Smooth muscle cell (in vitro differentiated cells): ENCODE data around the gene TSPAN32. TPM values are rescaled to one million over a fixed set of nuclear protein-coding genes. Genes with fewer than 3 reads are reported as not detected.

ENCODE experiments used
- DNase-seq: peaks from one replicate; lab custom pipeline; 2025; ENCODE audit not compliant: unreplicated experiment; lab: John Stamatoyannopoulos, UW
- H2AFZ ChIP-seq: fragments of 200-600 bp; sonication (generic); 2 replicates; pipeline ENCODE4 v1.6.0; 2016; ENCODE audit warnings: antibody characterized with exemption, low read depth, mild to moderate bottlenecking
- H3F3A ChIP-seq: fragments of 200-600 bp; sonication (generic); 2 replicates; pipeline ENCODE4 v1.6.0; 2017; ENCODE audit warnings: antibody characterized with exemption, low read depth
- H3K27ac ChIP-seq: fragments of 200-600 bp; sonication (generic); 2 replicates; pipeline ENCODE4 v1.5.1; 2016; ENCODE audit warnings: low read depth, mild to moderate bottlenecking
- H3K27me3 ChIP-seq: fragments of 200-600 bp; sonication (generic); 2 replicates; pipeline ENCODE4 v1.6.1; 2016; ENCODE audit warnings: low read depth, mild to moderate bottlenecking
- H3K36me3 ChIP-seq: fragments of 200-600 bp; sonication (generic); 2 replicates; pipeline ENCODE4 v1.5.1; 2016; ENCODE audit warnings: low read depth
- H3K4me1 ChIP-seq: fragments of 200-600 bp; sonication (generic); 2 replicates; pipeline ENCODE4 v1.5.1; 2016; ENCODE audit warnings: low read depth
- H3K4me2 ChIP-seq: fragments of 200-600 bp; sonication (generic); 2 replicates; pipeline ENCODE4 v1.6.0; 2016; ENCODE audit warnings: mild to moderate bottlenecking
- H3K4me3 ChIP-seq: fragments of 200-600 bp; sonication (generic); 2 replicates; pipeline ENCODE4 v1.5.1; 2016; ENCODE audit warnings: mild to moderate bottlenecking
- H3K79me2 ChIP-seq: fragments of 200-600 bp; sonication (generic); 2 replicates; pipeline ENCODE4 v1.6.0; 2016; ENCODE audit warnings: low read depth, mild to moderate bottlenecking
- H3K9ac ChIP-seq: fragments of 200-600 bp; sonication (generic); 2 replicates; pipeline ENCODE4 v1.6.0; 2016; ENCODE audit warnings: low read depth
- H3K9me3 ChIP-seq: fragments of 200-600 bp; sonication (generic); replicated peaks from 2 replicates; pipeline ENCODE4 v1.5.1; 2016; ENCODE audit warnings: low read depth
- H4K20me1 ChIP-seq: fragments of 200-600 bp; sonication (generic); 2 replicates; pipeline ENCODE4 v1.6.0; 2016; ENCODE audit warnings: low read depth
- CTCF ChIP-seq: fragments of 200-600 bp; sonication (generic); IDR thresholded peaks from 2 replicates; pipeline ENCODE4 v1.5.1; 2017; ENCODE audit warnings: borderline replicate concordance, mild to moderate bottlenecking, antibody characterized with exemption; ENCODE audit not compliant: insufficient read depth, poor library complexity, severe bottlenecking
- WGBS: methylation state at CpG from one replicate; pipeline ENCODE4 v1.1.7; 2016; ENCODE audit warnings: low lambda C conversion rate; 5-methylcytosine and 5-hydroxymethylcytosine counted together
- polyA plus RNA-seq: library from polyadenylated mRNA; unstranded; fragments of >200 nt; fragmentation: Nextera tagmentation; extraction: Ambion mirVana; gene quantifications from 2 replicates; pipeline ENCODE4 v1.2.1, GENCODE V29; 2016
- total RNA-seq: library from RNA; depleted of rRNA; stranded (reverse); fragments of >200 nt; gene quantifications from 2 replicates; pipeline ENCODE4 v1.2.3, GENCODE V29; 2014

TSPAN32 gene
- total and polyA plus RNA-seq, 2 experiments from 2014 or later: not detected

DNA sequence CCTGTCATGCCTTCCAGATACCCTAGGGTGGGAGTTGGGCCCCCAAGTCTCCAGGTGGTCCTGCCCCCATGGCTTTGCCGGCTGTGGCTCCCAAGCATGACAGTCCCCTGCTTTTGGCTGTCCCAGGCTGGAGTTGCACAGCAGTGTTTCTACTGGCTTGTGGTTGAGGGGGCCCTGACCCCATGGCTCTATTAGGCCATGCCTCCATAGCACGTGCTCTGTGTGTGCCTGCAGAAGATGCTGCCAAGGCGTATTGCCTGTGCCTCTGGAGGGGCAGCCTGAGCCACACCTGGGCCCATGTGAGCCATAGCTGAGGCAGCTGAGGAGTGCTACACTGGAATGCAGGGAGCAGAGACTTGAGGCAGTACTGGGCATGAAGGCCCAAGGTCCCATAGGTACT lies 49.9 kb downstream of the TSPAN32 start:
- no peak overlapping the region for H2AFZ ChIP-seq

GRCh38 chr11:2352420-2352819 lies 50.6 kb downstream of the TSPAN32 start:
- no peaks in the 10 kb centered on the region for H3F3A ChIP-seq
- no peaks in the 10 kb centered on the region for H4K20me1 ChIP-seq
- WGBS: 88% methylated on average over 4 of the region's 4 CpGs

More for the DNA sequence above, 49.9 kb downstream of the TSPAN32 start:
- H3K36me3 ChIP-seq: no peaks in the 10 kb centered on the region
- no peaks in the 10 kb centered on the region for H3K9me3 ChIP-seq
- no peak for DNase-seq
- no peak overlapping the region for H3K9ac ChIP-seq
- H3F3A ChIP-seq: no peaks in the 10 kb centered on the region
- no peak overlapping the region for H3K4me3 ChIP-seq
- H3K79me2 ChIP-seq: no peaks in the 10 kb centered on the region
- H3K4me1 ChIP-seq: no peaks in the 10 kb centered on the region
- no peaks in the 10 kb centered on the region for H3K27me3 ChIP-seq
- TF ChIP-seq CTCF: no peak
- no peak overlapping the region for H3K4me2 ChIP-seq
- no peaks in the 10 kb centered on the region for H4K20me1 ChIP-seq
- no peak overlapping the region for H3K27ac ChIP-seq
- whole genome bisulfite sequencing: 78% methylated on average over 3 of the region's 3 CpGs

GRCh38 chr11:2355000-2355644 lies 53.3 kb downstream of the TSPAN32 start:
- 71% methylated on average over 7 of the region's 7 CpGs for WGBS

More at GRCh38 chr11:2352420-2352819, 50.6 kb downstream of the TSPAN32 start:
- Histone ChIP-seq H2AFZ (no peak overlapping the region), H3K4me1 (no peaks in the 10 kb centered on the region), H3K27me3 (no peaks in the 10 kb centered on the region), H3K36me3 (no peaks in the 10 kb centered on the region), H3K4me3 (no peak overlapping the region), H3K79me2 (no peaks in the 10 kb centered on the region), H3K27ac (no peak overlapping the region), H3K9me3 (no peaks in the 10 kb centered on the region), H3K4me2 (no peak overlapping the region), H3K9ac (no peak overlapping the region)
- DNase-seq: no peak
- no peak for TF ChIP-seq CTCF

More at GRCh38 chr11:2355000-2355644, 53.3 kb downstream of the TSPAN32 start:
- Histone ChIP-seq H3K27ac (no peak overlapping the region), H4K20me1 (no peaks in the 10 kb centered on the region), H3K4me3 (no peak overlapping the region), H3K79me2 (no peaks in the 10 kb centered on the region), H3K4me2 (no peak overlapping the region), H3F3A (no peaks in the 10 kb centered on the region), H3K36me3 (no peaks in the 10 kb centered on the region), H3K9ac (no peak overlapping the region), H3K4me1 (no peaks in the 10 kb centered on the region), H2AFZ (no peak overlapping the region), H3K27me3 (no peaks in the 10 kb centered on the region), H3K9me3 (no peaks in the 10 kb centered on the region)
- no peak for DNase-seq
- no peak for TF ChIP-seq CTCF
